Measurements from ENCODE around the gene MDC1.
A peak's percentile ranks its signal among the peaks of the same experiment; 100 is the strongest.

MDC1 gene

DNA sequence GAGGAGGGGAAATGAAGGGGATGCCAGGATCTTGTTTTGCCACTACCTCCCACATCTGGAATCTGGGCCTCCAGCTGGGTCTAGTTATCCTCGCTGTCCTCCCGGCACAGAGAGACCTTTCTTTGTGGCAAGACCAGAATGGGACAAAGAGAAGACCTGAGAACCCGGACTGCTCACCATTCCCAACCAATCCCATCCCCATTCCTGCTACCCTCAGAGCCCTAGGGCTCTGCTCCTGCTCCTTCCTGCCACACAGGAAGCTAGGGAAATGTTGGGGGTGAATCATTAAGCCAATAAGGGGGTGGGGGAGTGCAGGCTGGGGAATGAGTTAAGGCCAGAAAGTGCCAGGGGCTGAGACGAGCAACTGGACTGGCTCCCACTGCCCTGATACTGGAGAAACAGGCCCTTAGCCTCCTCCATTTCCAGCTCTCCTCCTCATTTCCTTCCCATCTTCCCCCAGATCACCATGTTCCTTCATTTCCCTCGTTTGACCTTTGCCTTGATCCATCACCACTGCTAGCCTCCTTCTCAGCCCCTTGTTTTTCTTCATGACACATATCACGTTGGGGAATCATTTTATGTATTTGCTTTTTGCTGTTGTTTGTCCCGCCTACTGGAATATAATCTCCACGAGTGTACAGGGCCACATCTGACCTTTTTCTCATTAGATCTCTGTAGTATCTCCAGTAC is 31.9 kb upstream of the MDC1 start:
- no peak for DNase-seq (ENCODE audit: low read depth)

DNA sequence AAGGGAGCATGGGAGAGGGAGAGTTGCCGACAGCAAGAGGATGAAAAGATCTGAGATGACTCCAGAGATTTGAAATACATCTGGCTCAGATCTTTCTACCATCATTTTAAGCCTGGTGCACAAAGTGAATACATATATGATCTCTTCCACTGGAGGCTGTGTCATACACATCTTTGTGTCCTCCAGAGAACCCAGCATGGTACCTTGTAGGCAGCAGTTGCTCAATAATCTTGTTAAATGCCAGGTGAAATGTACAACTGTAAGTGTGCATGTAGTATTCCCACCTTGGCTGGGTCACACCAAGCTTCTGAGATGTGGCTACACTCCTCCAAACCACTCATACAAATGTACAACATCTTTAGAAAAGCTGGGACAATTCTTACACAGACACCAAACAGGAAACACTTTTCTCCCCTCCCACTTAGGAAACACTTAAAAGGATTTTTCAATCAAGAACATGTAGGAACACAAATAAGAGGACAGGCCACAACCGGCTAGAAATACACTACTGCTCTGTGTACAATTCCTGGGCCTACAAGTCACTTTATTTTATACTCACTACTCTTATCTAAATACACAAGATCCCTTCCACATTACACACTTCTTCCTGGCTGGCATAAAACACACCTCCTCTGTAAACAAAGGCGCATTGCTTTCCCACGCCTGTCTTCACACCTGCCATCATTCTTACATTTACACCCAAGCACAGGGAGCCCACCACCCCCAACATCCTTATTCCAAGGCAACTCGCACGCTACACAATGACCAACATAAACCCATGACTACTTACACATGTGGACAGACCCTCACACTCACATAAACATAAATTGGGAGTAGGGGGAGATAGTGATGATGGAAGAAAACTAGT is 31.1 kb upstream of the MDC1 start:
- DNase-seq (ENCODE audit: low read depth) = no peak

DNA sequence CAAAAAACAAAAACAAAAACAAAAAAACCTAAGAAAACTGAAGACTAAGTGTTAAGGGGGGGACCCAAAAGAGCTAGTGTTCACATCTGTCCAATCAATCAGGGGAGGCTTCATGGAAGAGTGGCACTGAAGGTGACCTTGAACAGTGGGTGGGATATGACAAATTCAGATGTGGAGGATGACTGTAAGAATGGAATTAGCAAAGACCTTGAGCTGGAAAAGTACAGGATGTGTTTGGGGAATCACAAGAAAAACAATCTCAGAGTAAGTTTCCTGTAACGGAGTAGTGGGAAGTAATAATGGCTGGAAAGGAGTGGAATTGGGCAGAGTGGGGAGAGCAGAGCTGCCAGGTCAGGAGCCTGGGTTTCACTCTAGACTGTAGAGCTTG is 30.2 kb upstream of the MDC1 start:
- DNase-seq (ENCODE audit: low read depth) = no peak

DNA sequence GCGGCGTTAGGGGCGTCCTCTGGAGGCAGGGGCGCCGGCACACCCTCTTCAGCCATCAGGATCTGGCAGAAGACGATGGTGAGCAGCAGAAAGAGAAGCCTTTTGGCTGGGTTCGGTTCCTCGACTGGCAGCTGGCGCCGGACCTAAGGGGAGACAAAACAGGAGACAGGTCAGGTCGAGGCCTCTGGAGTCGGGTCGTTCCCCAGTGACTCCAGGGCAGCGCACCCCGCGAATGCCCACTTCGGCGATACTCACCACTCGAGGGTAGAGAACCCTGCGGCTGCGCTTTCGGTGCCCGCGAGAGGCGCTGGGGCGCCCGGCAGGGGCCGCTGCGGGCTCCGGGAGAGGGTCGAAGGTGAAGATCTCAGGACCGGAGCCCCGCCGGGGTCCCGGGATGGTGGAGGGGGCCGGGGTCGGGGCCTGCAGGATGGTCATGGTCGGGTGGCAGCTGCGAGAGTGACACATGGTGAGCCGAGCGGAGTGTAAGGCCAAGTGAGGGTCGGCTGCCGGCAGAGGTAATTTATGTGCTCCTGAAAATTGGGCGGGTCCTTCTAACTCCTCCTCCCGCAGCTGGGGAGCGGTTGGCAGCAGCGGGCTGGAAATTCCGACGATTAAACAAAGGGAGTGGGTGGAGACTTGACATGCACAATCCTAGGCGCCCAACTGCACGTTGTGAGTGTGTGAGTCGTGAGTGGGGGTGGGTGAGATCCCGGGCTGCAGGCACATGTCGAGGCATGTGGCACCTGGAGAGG is 27.1 kb upstream of the MDC1 start, which contains the start of gene IER3:
Gene IER3 (minus strand): TSS at position 494 of the 752 bp plus-strand sequence. CDS start 29 bp downstream, at position 465.
- peak; percentile 88 for DNase-seq (ENCODE audit: low read depth)

DNA sequence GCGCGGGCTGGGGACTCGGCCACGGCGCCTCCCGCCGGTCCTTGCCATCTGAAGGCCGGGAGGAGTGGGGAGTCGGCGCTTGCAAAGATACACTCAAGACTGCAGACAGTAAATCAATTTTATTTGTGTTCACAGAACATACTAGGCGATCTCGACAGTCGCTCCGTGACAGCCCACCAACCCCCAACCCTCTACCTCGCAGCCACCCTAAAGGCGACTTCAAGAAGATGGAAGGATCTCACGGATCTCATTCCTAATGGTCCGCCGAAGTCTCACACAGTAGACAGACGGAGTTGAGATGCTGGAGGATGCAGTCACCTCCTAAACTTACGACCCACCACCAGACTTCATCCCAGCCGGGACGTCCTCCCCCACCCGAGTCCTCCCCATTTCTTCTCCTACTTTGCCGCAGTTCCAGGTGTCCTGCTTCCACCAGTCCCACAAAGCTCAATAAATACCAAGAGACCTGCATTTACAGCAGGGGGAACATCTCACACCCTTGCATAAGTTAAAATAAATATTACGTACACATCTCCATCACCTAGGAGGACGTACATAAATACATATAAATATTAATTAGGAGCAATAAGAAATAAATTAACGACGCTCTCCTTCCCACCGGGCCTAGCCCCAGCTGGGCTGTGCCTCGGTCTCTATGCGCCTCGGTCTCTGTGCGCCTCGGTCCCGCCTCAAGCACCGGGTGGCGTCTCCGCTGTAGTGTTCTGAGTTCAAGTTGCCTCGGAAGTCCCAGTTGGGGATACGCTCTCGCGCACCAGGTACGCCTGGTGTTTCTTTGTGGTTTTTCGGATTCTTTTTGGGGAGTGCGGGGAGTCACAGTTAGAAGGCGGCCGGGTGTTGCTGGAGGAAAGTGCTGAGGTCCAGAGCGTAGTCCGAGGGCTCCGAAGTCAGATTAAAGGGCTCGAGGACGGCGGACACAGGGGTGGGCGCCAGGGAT is 26.3 kb upstream of the MDC1 start:
- DNase-seq (ENCODE audit: low read depth) = no peak

DNA sequence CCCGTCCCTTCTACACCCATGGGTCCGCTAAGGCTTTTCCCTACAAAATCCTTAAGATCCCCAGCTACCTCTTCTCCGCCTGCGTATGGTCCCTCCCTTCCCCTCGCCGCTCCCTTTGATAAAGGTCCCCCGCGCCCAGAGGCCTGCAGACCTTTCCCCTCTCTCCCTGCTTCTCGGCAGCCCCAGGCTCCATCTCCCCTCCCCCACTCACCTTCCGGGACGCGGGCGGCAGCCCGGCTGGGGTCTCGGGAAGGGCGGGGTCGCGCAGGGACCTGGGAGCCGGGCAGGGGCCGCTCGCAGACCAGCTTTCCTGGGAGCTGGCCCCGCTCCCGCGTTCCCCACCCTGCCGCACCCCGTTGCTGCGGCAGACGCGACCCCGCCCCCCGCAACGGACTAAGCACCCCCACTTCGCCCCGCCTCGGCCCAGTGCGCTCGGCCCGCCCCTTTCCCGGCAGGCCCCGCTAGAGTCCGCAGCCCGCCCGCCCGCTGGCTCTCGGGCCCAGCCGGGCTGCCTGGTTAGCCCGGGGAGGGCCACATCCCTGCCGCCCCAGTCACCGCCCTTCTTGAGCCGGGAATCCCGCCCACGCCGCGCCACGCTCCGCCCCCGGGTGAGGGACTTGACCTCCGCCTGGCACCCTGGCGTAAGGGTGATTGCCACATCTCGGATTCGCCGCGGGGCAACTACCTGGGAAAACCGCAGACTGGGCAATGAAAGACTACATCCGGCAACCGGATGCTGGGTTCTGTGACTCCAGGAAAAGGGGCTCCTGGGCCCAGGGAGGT is 25.4 kb upstream of the MDC1 start, which contains the start of gene FLOT1:
Gene FLOT1 (minus strand): TSS at position 372 of the 783 bp plus-strand sequence. CDS start 498 bp downstream, outside the sequence.
- peak; percentile 92 for DNase-seq (ENCODE audit: low read depth)

DNA sequence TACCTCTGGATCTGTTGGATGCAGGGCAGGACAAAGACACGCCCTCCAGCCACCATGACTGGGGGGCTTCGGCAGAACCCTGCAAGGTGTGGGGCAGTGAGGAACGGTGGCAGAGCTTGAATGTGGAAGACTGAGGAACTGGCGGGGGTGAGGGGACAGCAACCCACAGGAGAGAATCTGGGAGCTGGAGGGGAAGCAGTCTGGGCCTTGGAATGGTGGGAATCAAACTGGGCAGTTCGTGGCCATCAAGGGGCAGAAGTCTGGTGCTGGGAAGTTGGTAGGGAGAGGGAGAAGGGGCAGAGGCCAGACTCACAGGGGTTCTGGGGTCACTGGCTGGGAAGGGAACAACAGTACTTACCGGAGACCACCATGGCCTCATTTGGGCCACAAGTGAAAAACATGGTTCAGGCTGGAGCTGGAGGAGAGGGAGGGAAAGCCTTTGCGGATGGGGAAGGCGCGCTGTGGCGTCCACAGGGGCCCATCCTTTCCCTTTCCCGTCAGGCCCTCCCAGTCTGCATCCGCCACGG is 24.8 kb upstream of the MDC1 start:
- no peak for DNase-seq (ENCODE audit: low read depth)

DNA sequence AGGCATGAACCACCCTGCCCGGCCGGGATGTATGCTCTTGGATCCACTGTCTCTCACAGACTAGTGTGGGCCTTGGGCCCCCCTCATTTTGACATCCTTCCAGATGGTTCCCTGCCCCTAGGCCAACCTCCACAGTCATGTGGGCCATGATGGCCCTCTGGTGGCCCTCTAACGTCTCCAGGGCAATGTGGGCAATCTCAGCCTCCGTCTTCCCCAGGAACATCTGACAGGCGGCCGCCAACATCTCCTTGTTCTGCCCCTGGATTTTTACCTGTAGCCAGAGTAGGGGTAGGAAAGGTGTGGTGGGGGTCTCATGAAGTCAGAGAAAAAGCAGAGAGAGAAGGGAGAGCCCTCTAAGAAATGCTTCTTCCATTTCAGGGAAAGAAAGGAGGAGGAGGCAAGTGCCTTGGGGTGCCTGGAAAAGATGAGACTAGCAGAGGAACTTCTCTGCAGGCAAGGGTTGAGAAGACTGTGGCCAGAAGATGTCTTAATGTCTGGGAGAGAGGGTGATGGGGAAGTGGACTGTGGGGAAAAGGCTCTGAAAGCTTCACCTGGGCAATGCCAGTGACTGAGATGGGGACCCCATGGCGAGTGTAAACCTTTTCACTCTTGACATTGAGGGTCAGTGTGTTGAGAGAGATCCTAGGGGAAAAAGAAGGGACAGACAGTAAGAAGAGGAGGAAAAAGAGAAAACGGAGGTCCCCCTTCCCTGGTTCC is 24.1 kb upstream of the MDC1 start:
- no peak for DNase-seq (ENCODE audit: low read depth)

DNA sequence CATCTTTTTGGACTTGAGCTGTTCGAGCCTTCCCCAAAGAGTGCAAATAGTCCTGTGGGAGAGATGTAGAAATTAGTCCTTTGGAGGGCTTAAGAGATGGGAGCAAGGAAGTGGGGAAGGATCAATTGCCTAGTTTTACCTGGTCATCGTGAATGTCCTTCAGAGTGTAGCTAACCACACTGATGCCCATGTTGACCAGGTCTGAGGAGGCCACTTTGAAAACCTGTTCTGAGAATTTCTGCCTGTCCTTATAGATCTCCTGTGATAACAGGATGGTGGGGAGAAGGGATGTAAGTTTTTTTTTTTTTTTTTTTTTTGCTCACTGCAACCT is 23.4 kb upstream of the MDC1 start:
- DNase-seq (ENCODE audit: low read depth) = no peak

DNA sequence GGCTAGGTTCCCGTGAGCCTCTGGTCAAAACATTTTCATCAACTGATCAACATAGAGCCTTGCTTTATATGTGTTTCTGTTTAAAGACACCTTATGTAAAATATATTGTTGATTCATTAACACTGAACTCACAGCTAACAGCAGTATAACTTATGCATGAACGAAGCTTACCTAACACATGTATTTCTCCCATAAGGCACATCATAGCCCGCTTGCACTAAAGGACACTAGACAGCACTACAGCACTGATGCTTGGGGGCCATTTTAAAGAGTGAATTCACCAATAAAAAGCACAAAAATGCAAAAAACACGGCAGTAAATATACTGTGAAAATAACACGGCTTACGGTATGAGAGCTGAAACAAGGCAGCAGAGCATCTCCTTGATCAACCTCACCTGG is 21.5 kb upstream of the MDC1 start:
- no peak for DNase-seq (ENCODE audit: low read depth)

DNA sequence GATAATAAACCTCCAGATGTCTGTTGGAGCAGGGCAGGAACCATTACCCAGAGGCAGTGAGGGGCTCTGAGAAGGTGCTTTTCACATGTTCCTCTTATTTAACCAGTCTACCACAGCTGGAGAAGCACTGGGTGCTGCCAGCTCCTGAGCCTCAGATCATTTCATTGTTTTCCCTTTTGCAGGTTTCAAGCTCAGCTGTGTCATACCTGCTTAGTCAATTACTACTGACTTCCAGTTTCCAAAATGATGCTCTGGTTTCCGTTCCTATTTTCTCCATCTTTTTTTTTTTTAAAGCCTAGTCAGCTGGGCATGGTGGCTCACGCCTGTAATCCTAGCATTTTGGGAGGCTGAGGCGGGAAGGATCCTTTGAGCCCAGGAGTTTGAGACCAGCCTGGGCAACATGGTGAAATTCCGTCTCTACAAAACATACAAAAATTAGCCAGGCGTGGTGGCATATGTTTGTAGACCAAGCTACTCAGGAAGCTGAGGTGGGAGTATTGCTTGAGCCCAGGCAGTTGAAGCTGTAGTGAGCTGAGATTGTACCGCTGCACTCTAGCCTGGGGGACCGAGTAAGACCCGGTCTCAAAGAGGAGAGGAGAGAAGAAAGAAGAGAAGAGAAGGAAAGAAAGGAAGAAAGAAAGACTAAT is 18.7 kb upstream of the MDC1 start:
- DNase-seq (ENCODE audit: low read depth) = no peak

DNA sequence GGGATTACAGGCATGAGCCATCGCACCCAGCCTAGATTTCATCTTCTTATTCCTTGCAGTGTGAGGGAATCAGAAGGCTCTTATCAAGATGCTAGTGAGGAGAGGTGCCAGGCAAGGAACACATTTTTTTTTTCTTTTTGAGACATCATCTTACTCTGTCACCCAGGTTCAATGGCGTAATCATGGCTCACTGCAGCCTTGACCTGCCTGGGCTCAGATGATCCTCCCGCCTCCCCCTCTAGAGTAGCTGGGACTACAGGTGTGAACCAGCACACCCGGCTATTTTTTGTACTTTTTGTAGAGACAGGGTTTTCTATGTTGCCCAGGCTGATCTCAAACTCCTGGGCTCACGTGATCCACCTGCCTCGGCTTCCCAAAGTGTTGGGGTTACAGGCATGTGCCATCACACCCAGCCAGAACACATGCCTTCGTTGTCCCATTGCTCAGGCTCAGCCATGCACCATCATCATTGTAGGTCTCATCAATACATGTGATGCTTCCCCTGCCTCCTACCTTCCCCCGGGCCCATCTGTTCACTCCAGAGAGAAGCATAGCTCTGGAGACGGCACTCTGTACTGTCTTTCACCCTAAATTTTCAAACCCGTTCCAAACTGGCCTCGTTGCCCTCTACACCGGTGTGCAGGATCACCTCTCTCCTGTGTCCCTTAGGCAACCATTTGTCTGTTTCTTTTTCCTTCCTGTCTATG is 15.3 kb upstream of the MDC1 start:
- DNase-seq (ENCODE audit: low read depth) = no peak

DNA sequence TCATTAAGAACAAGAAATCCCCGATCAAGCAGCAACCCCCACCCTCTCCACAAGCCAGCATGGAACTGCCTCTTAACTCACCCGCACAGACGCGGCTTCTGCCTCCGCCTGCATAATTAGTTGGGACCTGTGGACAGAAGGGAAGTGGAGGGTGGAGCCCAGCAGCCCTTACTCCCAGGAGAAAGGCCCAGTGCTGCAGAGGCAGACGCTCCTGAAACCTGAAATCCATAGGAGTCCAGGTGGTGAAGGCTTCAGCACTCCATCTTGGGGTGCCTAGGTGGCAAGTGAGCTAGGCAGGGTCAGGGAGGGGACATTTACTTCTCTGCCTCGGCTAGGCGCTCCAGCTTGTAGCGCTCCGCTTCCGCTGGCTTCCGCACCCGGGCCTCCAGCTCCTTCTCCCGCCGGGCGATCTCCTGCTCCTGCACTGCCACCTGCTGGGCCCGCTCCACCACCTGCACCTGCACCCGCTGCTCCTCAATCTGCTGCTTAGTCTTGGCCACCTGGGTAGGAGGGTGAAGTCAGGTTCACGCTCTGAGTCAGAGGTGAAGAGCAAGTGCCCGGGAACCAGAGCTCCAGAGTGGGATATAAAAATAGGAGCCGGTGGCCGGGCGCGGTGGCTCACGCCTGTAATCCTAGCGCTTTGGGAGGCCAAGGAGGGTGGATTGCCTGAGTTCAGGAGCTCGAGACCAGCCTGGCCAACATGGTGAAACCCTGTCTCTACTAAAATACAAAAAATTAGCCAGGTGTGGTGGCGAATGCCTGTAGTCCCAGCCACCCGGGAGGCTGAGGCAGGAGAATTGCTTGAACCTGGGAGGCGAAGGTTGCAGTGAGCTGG is 13.7 kb upstream of the MDC1 start:
- DNase-seq (ENCODE audit: low read depth) = peak; percentile 83

DNA sequence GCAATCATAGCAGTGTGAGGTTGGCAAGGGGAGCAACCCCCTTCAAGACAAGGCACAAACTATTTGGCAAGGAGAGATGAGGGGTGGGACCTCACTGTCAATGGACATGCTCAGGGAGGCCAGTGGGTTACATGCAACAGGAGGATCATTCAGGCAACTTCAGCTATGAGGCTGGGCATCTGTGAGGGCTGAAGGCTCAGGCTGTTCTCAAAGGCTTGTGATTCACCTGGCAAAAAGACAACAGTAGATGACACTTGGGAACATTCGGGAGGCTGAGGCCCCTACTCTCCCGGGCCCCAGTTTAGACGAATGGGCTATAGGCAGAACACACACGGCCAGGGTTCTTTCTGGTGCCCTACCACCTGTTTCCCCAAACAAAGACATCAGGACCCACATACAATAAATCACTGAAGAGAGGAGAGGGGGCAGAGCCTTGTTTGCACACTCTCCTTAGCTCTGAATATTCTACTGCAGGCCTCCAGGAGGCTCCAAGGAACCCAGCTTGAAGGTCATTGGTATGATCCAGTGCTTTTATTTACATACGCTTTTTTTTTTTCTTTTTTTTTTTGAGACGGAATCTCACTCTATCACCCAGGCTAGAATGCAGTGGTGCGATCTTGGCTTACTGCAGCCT is 11.0 kb upstream of the MDC1 start:
- no peak for DNase-seq (ENCODE audit: low read depth)

DNA sequence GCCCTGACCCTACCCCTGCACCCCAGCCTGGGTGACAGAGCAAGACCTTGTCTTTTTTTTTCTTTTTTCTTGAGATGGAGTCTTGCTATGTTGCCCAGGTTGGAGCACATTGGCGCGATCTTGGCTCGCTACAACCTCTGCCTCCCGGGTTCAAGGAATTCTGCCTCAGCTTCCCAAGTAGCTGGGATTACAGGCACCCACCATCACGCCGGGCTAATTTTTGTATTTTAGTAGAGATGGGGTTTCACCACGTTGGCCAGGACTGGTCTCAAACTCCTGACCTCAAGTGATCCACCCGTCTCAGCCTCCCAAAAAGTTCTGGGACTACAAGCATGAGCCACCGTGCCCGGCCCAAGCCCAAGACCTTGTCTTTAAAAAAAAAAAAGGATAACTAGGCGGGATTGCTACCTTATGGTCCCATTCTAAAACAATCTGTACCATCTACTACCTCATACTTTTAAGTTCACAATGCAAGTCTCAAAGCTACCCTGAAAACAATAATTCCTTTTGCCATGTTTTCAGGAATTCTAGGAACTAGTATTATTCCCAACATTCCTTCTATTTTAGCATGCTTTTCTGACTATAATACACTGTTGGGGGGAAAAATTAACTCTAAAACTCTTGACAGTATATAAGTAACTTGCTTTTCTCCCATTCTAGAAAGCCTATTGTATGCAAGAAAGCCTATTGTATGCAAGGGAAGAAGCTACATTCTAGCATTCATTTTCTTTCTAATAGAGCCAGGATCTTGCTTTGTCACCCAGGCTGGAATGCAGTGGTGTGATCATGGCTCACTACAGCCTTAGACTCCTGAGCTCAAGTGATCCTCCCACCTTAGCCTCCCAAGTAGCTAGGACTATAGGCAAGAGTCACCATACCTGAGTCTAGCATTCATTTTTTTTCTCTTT is 9.7 kb upstream of the MDC1 start:
- DNase-seq (ENCODE audit: low read depth) = no peak
